ENCODE measurements around the gene DCAF6.

Gene DCAF6

DNA sequence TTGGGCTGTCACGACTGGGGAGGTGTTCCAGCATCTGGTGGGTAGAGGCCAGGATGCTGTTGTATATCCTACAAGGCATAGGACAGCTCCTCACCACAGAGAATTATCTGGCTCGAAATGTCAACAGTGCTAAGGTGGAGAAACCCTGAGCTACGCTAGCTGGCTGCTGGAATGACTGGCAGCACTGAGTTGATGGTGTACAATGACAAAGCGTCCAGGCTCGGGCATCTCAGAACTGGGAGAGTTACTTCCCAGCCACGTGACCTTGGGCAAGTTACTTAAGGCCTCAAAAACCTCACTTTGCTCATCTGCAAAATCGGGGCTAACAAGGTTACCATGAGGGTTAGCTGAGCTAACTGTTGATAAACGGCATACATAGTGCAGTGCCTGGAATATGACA lies 164.9 kb downstream of the DCAF6 start:
- DNase-seq (ENCODE audit: low read depth), result no peak

DNA sequence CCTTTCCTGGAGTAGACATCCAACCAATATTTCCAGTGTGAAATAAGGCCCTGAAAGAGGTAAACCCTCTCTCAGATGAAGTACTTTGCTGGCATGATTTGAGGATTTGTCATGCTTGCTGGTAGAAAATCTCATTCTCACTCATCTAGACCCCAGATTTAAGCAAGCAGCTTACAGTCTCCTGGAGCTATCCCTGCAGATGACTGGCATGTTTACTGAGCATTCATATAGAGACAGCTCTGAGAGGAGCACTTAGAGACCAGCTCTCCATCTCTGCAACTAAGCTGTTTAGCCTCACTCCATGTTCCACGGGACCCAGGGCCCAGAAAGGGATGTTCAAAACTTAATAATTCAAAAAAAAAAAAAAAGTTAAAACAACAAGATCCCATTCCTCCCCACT lies 166.0 kb downstream of the DCAF6 start:
- no peak for DNase-seq (ENCODE audit: low read depth)

DNA sequence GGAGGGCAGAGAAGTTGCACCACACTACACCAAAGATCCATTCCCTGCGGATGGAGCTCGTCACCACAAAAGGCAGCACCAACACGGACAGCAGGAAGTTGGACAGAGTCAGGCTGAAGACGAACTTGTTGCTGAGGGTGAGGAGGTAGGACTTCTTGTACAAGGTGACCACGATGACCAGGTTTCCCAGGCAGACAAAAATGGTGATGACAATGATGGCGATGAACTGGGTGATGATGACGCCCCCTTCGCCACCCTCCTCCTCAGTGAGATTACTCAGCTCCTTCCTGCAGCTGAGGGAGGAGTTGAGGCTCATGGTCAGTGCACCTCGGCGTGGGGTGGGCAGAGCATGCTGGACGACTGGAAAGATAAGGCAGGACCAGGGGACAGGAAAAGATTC lies 168.1 kb downstream of the DCAF6 start:
- DNase-seq (ENCODE audit: low read depth), result no peak

DNA sequence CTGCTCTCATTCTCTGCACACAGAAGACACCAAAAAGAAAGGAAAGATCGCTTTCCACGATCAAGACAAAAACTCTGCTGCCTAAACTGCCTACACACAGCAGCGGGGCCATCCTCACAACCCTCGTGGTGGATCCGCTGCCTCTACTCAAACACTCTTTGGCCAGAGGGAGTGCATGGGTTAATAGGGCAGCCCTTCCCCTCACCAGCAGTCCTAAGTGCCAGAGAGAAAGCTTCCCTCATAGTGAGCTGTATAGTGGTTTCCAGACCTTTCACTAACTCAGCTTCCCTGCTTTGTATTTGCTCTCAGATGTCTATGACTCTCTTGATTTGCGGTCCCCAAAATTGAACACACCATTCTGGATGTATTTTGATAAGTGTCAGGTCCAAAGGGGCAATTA lies 169.4 kb downstream of the DCAF6 start:
- DNase-seq (ENCODE audit: low read depth), result no peak

DNA sequence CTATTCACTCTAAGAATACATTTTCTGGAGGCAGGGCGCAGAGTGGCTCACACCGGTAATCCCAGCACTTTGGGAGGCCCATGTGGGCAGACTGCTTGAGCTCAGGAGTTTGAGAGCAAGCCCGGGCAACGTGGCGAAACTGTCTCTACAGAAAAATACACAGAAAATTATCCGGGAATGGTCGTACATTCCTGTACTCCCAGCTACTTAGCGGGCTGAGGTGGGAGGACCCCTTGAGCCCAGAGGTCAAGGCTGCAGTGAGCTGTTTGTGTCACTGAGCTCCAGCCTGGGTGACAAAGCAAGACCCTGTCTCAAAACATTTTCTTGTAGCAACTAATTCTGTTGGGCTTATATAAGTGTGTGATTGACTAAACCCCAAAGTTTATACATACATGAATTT lies 169.8 kb downstream of the DCAF6 start:
- no peak for DNase-seq (ENCODE audit: low read depth)

DNA sequence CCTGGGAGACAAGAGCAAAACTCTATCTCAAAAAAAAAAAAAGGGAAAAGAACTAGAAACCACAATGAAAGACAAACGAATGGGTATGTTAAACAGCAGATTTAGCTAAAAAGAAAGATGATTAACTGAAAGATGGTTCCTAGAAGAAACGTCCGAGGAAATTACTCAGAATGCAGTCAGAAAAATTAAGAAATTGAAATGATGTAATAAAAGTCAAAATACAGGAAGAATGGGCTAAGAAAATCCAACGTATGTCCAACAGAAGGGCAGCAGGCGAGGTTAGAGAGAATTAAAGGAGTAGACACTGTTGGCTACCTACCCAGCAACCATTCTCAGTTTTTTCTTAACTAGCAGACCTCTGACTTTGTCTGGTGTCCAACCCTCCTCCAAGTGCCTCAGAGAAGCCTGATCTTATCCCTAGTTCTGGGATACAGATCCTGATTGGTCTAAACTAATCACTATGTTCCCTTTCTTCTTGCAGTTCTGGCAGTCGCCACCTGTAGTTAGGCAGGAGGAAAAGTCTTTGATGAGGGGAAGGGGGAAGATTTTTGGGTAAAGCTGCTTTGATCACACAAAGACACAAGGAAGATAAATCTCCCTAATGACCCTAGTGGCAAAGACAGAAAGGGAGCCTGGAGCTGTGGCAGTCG lies 174.5 kb downstream of the DCAF6 start:
- no peak for DNase-seq (ENCODE audit: low read depth)

DNA sequence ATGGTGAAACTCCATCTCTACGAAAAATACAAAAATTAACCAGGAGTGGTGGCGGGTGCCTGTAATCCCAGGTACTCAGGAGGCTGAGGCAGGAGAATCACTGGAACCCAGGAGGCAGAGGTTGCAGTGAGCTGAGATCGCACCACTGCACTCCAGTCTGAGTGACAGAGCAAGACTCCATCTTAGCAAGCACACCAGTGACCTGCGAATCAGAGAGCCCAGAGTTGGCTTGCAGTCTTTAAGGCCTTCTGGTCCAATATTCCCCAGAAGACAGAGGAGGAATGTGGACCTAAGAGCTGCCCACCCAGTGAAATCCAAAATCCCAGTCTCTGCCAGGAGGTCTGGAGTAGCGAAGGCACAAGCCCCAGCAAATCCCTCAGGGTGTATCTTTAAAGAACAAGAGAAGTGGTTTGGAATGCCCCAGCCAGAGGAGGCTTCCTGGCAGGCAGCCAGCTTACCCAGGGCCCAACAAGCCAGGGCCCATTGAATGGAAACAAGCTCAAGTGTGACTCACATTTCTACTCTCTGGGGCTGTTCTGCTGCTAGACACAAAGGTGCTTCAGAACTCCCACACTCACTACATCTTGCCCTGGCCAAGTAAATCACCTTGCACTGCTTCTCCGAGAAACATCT lies 176.3 kb downstream of the DCAF6 start:
- DNase-seq (ENCODE audit: low read depth), result no peak

DNA sequence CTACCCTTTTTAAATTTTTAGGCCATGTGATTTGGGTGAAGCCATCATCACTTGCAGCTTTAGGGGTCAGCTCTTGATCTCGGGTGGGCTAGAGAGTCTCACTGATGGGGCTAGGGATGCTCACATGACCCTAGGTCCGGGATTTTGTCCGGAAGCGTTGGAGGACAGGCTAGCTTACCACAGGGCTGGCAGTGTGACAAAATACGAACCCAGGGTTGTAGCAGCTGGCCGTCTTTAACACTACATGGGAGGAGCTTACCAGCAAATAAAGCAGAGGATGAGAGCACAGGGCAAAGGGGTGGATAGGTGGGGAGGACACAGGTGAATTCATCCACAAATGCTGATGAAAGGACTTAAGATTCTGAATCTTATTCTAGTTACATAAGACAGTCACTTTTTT lies 178.4 kb downstream of the DCAF6 start:
- DNase-seq (ENCODE audit: low read depth), result no peak

DNA sequence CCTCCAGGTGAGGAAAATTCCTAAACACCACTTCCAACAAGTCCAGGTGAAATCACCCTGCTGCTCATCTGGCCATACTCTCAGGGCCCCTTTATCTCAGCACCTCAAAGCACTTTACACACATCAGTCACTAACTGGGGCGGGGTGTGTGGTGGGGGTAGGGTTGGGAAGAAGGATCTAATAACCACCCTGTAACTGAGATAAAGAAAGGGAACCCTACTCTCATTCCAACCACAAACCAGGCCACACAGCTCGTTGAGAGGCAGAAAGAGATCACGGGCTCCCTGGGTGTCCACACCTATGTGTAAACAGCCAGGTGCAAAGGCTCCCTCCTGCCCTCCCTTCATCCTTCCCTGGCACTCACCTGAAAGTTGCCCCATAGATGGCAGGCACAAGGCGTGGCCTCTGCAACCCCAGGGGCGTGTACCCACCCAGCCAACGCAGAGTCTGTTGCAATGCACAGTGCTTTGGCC lies 179.9 kb downstream of the DCAF6 start:
- DNase-seq (ENCODE audit: low read depth), result no peak

DNA sequence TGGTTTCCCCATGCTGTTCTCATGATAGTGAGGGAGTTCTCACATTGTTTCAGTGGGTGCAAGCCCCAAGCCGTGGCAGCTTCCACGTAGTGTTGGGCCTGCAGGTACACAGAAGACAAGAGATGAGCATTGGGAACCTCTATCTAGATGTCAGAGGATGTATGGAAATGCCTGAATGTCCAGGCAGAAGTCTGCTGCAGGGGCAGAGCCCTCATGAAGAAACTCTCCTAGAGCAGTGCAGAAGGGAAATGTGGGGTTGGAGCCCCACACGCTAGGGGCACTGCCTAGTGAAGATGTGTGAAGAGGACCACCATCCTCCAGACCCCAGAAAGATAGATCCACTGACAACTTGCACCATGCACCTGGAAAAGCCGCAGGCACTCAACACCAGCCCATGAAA lies 183.3 kb downstream of the DCAF6 start:
- no peak for DNase-seq (ENCODE audit: low read depth)

DNA sequence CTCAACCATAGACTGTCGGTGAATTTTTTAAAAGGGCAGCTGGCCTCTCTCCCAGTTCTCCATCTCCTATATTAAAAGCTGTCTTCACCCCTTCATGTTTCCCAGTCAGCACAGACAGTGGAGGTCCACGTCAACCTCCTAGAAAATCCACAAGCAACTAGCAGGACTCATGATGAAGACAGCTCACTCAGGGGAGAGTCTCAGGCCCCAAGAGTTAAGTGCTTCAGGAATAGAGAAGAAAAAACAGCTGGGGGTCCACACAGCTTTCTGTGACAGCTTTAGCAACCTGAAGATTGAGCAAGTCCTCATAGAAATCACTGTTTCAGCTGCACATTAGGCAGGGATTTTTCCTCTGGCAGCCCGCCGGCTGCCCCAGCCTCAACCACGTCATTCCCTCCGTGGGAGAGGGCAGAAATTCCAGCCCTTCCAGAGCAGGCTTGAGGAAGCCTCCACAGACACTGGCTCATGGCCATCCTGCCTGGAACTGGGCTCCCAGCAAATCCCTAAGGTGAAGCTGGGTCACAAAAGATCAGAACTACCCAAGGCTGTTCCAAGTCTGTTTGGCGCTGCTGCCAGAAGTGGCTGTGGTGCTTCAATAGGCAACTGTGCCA lies 185.0 kb downstream of the DCAF6 start:
- DNase-seq (ENCODE audit: low read depth), result no peak

DNA sequence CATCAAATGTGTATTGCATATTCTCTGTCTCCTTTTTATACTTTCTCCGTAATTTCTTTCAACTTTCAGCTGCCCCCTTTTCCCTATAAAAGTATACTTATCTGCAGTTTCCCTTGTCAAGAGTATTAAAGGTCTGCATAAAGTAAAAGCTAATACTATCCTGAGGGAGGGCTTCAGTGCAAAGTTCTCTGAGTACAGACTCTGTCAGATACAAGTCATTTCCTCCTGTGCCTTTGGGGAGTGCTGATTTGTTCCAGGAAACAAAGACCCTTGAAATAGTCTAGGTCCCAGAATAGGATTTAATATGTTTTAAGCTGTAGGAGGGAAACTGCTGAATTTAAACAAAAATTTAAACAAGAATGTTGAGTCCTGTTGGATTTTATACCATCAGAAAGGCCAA lies 188.6 kb downstream of the DCAF6 start:
- no peak for DNase-seq (ENCODE audit: low read depth)

Data from activated gamma-delta T cell treated with anti-CD3 and anti-CD28 coated beads, Interleukin-2, amount 50 U/mL, for 16 hours (primary cell).